ENCODE measurements around the gene NMNAT2. TPM values are rescaled to one million over a fixed set of nuclear protein-coding genes. Genes with fewer than 3 reads are reported as not detected.

Gene NMNAT2
- total and polyA plus RNA-seq, 2 experiments from 2014 or later = 3.6 to 10.0 TPM

DNA sequence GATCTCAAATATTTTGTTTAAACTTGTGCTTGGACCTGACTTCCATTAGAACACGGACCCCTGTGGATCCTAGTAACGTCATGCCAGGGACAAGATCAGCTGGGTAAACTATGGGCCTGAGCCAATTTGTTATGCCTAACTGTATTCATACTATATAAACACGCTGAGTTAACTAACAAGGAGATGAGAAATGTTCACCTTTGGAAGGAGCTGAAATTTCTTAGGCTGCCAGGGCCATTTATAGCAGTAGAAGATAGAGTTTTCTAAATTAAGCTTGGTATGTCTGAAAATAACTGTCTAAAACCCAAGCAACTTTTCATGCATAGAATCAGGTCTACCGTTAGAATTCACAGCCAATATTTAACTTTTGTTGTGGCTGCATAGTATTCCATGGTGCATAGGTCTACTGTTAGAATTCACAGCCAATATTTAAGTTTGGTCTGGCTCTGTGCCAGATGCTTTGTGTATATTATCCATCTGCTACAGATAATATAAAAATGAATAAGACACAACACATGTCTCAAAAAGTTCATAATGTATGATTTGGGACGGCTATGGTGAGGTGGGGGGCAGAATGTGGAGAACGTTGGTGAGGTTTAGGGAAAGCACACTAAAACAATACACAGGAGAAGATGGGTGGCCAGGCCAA is 61.5 kb downstream of the NMNAT2 start:
- Histone ChIP-seq H3K9me2 (ENCODE audit: insufficient read depth) (peaks cover 16% of the 10 kb centered on the region), H3K4me1 (ENCODE audit: insufficient read depth) (0 out of 2 replicates have a peak, but pooled peaks cover 4% of the 10 kb centered on the region), H3K4me3 (no peak overlapping the region), H4K20me1 (replicated peaks; ENCODE audit: insufficient read depth) (no peaks in the 10 kb centered on the region), H3K27me3 (ENCODE audit: insufficient read depth) (no peaks in the 10 kb centered on the region), H2AFZ (no peak overlapping the region), H3K36me3 (ENCODE audit: insufficient read depth) (no peaks in the 10 kb centered on the region), H3K79me2 (replicated peaks; ENCODE audit: insufficient read depth) (no peaks in the 10 kb centered on the region), H3F3A (replicated peaks; ENCODE audit: low read depth) (no peaks in the 10 kb centered on the region), H3K4me2 (no peak overlapping the region), H3K27ac (ENCODE audit: low read depth) (no peak overlapping the region)
- Mint-ChIP-seq H3K9me3 (no peaks in the 10 kb centered on the region), H3K36me3 (ENCODE audit: low read depth) (no peaks in the 10 kb centered on the region; the same call in 2 of the 3 replicates), H3K27ac (no peak overlapping the region), H3K27me3 (ENCODE audit: insufficient read depth, low read depth, poor library complexity) (peaks cover 1% of the 10 kb centered on the region), H3K4me3 (no peak overlapping the region), H3K4me1 (peaks cover 9% of the 10 kb centered on the region)
- DNase-seq (ENCODE audit: low spot score) = no peak
- TF ChIP-seq NANOG (IDR thresholded peaks at IDR 0.05; ENCODE audit: borderline replicate concordance) (no peak), CTCF (conservative IDR thresholded peaks at IDR 0.05; ENCODE audit: low read depth in 2 of 2) (no peak), ZNF114 (CRISPR knock-in tag; IDR thresholded peaks at IDR 0.05) (no peak), JUNB (IDR thresholded peaks at IDR 0.05; ENCODE audit: unreplicated experiment) (no peak), ZNF331 (CRISPR knock-in tag; IDR thresholded peaks at IDR 0.05; ENCODE audit: low read depth) (no peak), ETS1 (IDR thresholded peaks at IDR 0.05) (no peak), POLR2AphosphoS5 (IDR thresholded peaks at IDR 0.05; ENCODE audit: low read depth) (no peak), EZH2 (IDR thresholded peaks at IDR 0.05; ENCODE audit: low read depth, unreplicated experiment) (no peak), REST (IDR thresholded peaks at IDR 0.05; ENCODE audit: unreplicated experiment) (no peak), STAT1 (IDR thresholded peaks at IDR 0.05; ENCODE audit: unreplicated experiment) (no peak), CREB1 (CRISPR knock-in tag; IDR thresholded peaks at IDR 0.05; ENCODE audit: low read depth) (no peak), EZH2phosphoT487 (IDR thresholded peaks at IDR 0.05; ENCODE audit: unreplicated experiment) (no peak)
- TF ChIP-seq, protein P1, sequence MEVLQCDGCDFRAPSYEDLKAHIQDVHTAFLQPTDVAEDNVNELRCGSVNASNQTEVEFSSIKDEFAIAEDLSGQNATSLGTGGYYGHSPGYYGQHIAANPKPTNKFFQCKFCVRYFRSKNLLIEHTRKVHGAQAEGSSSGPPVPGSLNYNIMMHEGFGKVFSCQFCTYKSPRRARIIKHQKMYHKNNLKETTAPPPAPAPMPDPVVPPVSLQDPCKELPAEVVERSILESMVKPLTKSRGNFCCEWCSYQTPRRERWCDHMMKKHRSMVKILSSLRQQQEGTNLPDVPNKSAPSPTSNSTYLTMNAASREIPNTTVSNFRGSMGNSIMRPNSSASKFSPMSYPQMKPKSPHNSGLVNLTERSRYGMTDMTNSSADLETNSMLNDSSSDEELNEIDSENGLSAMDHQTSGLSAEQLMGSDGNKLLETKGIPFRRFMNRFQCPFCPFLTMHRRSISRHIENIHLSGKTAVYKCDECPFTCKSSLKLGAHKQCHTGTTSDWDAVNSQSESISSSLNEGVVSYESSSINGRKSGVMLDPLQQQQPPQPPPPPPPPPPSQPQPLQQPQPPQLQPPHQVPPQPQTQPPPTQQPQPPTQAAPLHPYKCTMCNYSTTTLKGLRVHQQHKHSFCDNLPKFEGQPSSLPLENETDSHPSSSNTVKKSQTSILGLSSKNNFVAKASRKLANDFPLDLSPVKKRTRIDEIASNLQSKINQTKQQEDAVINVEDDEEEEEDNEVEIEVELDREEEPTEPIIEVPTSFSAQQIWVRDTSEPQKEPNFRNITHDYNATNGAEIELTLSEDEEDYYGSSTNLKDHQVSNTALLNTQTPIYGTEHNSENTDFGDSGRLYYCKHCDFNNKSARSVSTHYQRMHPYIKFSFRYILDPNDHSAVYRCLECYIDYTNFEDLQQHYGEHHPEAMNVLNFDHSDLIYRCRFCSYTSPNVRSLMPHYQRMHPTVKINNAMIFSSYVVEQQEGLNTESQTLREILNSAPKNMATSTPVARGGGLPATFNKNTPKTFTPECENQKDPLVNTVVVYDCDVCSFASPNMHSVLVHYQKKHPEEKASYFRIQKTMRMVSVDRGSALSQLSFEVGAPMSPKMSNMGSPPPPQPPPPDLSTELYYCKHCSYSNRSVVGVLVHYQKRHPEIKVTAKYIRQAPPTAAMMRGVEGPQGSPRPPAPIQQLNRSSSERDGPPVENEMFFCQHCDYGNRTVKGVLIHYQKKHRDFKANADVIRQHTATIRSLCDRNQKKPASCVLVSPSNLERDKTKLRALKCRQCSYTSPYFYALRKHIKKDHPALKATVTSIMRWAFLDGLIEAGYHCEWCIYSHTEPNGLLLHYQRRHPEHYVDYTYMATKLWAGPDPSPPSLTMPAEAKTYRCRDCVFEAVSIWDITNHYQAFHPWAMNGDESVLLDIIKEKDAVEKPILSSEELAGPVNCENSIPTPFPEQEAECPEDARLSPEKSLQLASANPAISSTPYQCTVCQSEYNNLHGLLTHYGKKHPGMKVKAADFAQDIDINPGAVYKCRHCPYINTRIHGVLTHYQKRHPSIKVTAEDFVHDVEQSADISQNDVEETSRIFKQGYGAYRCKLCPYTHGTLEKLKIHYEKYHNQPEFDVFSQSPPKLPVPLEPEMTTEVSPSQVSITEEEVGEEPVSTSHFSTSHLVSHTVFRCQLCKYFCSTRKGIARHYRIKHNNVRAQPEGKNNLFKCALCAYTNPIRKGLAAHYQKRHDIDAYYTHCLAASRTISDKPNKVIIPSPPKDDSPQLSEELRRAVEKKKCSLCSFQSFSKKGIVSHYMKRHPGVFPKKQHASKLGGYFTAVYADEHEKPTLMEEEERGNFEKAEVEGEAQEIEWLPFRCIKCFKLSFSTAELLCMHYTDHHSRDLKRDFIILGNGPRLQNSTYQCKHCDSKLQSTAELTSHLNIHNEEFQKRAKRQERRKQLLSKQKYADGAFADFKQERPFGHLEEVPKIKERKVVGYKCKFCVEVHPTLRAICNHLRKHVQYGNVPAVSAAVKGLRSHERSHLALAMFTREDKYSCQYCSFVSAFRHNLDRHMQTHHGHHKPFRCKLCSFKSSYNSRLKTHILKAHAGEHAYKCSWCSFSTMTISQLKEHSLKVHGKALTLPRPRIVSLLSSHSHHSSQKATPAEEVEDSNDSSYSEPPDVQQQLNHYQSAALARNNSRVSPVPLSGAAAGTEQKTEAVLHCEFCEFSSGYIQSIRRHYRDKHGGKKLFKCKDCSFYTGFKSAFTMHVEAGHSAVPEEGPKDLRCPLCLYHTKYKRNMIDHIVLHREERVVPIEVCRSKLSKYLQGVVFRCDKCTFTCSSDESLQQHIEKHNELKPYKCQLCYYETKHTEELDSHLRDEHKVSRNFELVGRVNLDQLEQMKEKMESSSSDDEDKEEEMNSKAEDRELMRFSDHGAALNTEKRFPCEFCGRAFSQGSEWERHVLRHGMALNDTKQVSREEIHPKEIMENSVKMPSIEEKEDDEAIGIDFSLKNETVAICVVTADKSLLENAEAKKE (CRISPR knock-in tag; IDR thresholded peaks at IDR 0.05) = no peak
- no peak for ATAC-seq
